GM12878 (cell line): ENCODE results near the gene GPR62. TPM values are rescaled to one million over a fixed set of nuclear protein-coding genes. Genes with fewer than 3 reads are reported as not detected.

Experiments
- ATAC-seq: fragments of 200-7000 bp; cut with Tn5 transposase; 3 replicates; pipeline ENCODE4 v1.9.1; 2020; ENCODE audit warnings: mild to moderate bottlenecking, moderate library complexity
- BruUV-seq: library from RNA; stranded (reverse); fragments of 400-500 nt; replicated peaks from 2 replicates; lab custom pipeline; 2021; lab: Mats Ljungman, UMichigan
- CTCF ChIA-PET: fragments of 300-600 bp; sonication (Branson Sonifier 250); formaldehyde crosslinking; extraction: SDS; loops from one replicate; lab custom pipeline; 2021; ENCODE audit warnings: inconsistent platforms; lab: Yijun Ruan, JAX
- POLR2A ChIA-PET: fragments of 350-600 bp; formaldehyde crosslinking; extraction: SDS; loops from one replicate; lab custom pipeline; 2021; ENCODE audit warnings: inconsistent platforms; lab: Charles Lee
- RAD21 ChIA-PET: fragments of 300-600 bp; sonication (Branson Sonifier 250); formaldehyde crosslinking; loops from one replicate; lab custom pipeline; 2023; ENCODE audit warnings: antibody characterized with exemption; ENCODE audit not compliant: unreplicated experiment; lab: Charles Lee
- SMC1A ChIA-PET: fragments of 300-600 bp; sonication (Branson Sonifier 250); formaldehyde crosslinking; loops from one replicate; lab custom pipeline; 2023; ENCODE audit not compliant: unreplicated experiment, uncharacterized antibody; lab: Charles Lee
- DNase-seq: peaks from one replicate; pipeline ENCODE4 v3.0.0-alpha.2; 2011; ENCODE audit warnings: low read depth, low spot score
- FAIRE-seq: peaks from 3 replicates; lab custom pipeline; 2011; peaks lifted over from hg19 to GRCh38; lab: Jason Lieb, UNC
- H2AFZ ChIP-seq: 2 replicates; pipeline ENCODE4 v1.6.0; 2011; ENCODE audit warnings: low read depth, low read length, control low read depth; ENCODE audit not compliant: control insufficient read depth
- H3K27ac ChIP-seq: 2 replicates; pipeline ENCODE4 v1.5.1; 2011; ENCODE audit warnings: control low read depth; ENCODE audit not compliant: control insufficient read depth, insufficient read depth
- H3K27me3 ChIP-seq, 2 experiments: replicated peaks in 1 of 2; 2 replicates each; pipeline versions ENCODE4 v1.6.0 to v1.6.1; 2011; ENCODE audit warnings: low read length in 1 of 2; ENCODE audit not compliant: control insufficient read depth in 2 of 2, insufficient read depth in 2 of 2
- H3K36me3 ChIP-seq, 2 experiments: 2 replicates each; pipeline ENCODE4 v1.5.1; 2011; ENCODE audit warnings: low read length in 1 of 2; ENCODE audit not compliant: control insufficient read depth in 2 of 2, insufficient read depth in 2 of 2
- H3K4me1 ChIP-seq: 2 replicates; pipeline ENCODE4 v1.6.1; 2011; ENCODE audit warnings: mild to moderate bottlenecking, low read length, moderate library complexity, mixed read lengths; ENCODE audit not compliant: control insufficient read depth, insufficient read depth
- H3K4me2 ChIP-seq: 2 replicates; pipeline ENCODE4 v1.6.0; 2011; ENCODE audit warnings: control low read depth; ENCODE audit not compliant: control insufficient read depth, insufficient read depth
- H3K4me3 ChIP-seq: fragments of 200-600 bp; sonication (generic); 2 replicates; pipeline ENCODE4 v1.5.1; 2016
- H3K79me2 ChIP-seq: 2 replicates; pipeline ENCODE4 v1.6.0; 2011; ENCODE audit warnings: low read length; ENCODE audit not compliant: control insufficient read depth, insufficient read depth
- H3K9ac ChIP-seq: 2 replicates; pipeline ENCODE4 v1.8.0; 2011; ENCODE audit warnings: low read length, control low read depth, mixed read lengths; ENCODE audit not compliant: control insufficient read depth, insufficient read depth
- H3K9me3 ChIP-seq: replicated peaks from 3 replicates; pipeline ENCODE4 v1.5.1; 2011; ENCODE audit warnings: mild to moderate bottlenecking, low read length; ENCODE audit not compliant: control insufficient read depth, insufficient read depth
- H4K20me1 ChIP-seq: 2 replicates; pipeline ENCODE4 v1.6.0; 2011; ENCODE audit not compliant: control insufficient read depth, insufficient read depth
- RBBP5 ChIP-seq: fragments of 200-600 bp; sonication (generic); conservative IDR thresholded peaks from 2 replicates; pipeline ENCODE4 v1.6.1; 2016
- REST ChIP-seq: IDR thresholded peaks from 2 replicates; pipeline ENCODE4 v1.6.1; 2012; ENCODE audit warnings: mild to moderate bottlenecking, low read depth, low read length
- WGBS: methylation state at CpG from one replicate; pipeline ENCODE4 v1.1.6; 2016; ENCODE audit warnings: low lambda C conversion rate; ENCODE audit not compliant: insufficient replicate concordance, insufficient coverage; ENCODE audit errors: missing lambda C conversion rate; 5-methylcytosine and 5-hydroxymethylcytosine counted together
- in situ Hi-C: fragments of 300-500 bp; cut with MboI; formaldehyde crosslinking; loops from 9 replicates; pipeline ENCODE4 v1.14.3; 2018; ENCODE audit warnings: mixed read lengths
- intact Hi-C: fragments of 100-400 bp; cut with micrococcal nuclease; formaldehyde crosslinking; loops from one replicate; pipeline ENCODE4 v1.14.2; 2022; ENCODE audit not compliant: unreplicated experiment
- polyA plus RNA-seq, 11 experiments: library from polyadenylated mRNA; depleted of rRNA in 4 of 11; unstranded in 6 of 11; stranded (reverse) in 5 of 11; fragments of >200 nt; fragmentation: Nextera tagmentation in 4 of 11; fragmentation: Illumina TruSeq in 1 of 11; extraction: Ambion mirVana in 4 of 11; extraction: Trizol in 1 of 11; gene quantifications; 1 replicate in 1 of 11; 2 replicates in 10 of 11; pipeline versions ENCODE4 v1.2.1 to v1.2.3, GENCODE V29; 2011 to 2016; ENCODE audit warnings: inconsistent platforms in 2 of 11, missing spikeins in 2 of 11, low read depth in 1 of 11
- total RNA-seq, 4 experiments: library from RNA; depleted of rRNA in 3 of 4; stranded (reverse); fragments of >200 nt in 3 of 4; fragmentation: Illumina TruSeq in 1 of 4; extraction: Trizol in 1 of 4; gene quantifications; 2 replicates each; pipeline versions ENCODE4 v1.2.1 to v1.2.3, GENCODE V29; 2013 to 2021

GPR62 gene
- total and polyA plus RNA-seq, 10 of the 15 experiments (the other 5 are each of a cell fraction or from before 2014, with no cell fraction given): not detected

GRCh38 chr3:51950899-51951298 lies 4.3 kb upstream of the GPR62 start:
- TF ChIP-seq RBBP5: no peak
- no peak for TF ChIP-seq REST
- no peaks in the 10 kb centered on the region for H4K20me1 ChIP-seq
- H3K4me2 ChIP-seq: no peak overlapping the region
- H3K27ac ChIP-seq: no peak overlapping the region
- ATAC-seq: no peak
- CTCF ChIA-PET: interaction anchor here (1.6 kb wide), 1 partner anchor 8 kb away, joined by 7 read pairs; the partner anchor contains the start of gene PARP3
- H3K9ac ChIP-seq: no peak overlapping the region
- no peak overlapping the region for H2AFZ ChIP-seq
- 95% methylated on average over 2 of the region's 2 CpGs for WGBS
- no peak overlapping the region for H3K4me3 ChIP-seq
- RAD21 ChIA-PET: interaction anchor here (1.1 kb wide), 1 partner anchor 8 kb away, joined by 4 read pairs; no protein-coding TSS in a partner anchor
- intact Hi-C loops (no loop called here), in situ Hi-C loops (no loop called here)
- POLR2A ChIA-PET: no interaction called here
- peaks cover 0 to 8% of the 10 kb centered on the region in 2 experiments; a peak in 3 of 4 replicates for H3K27me3 ChIP-seq
- no peak for DNase-seq
- BruUV-seq: no TSS peak
- H3K9me3 ChIP-seq: no peaks in the 10 kb centered on the region
- H3K79me2 ChIP-seq: no peaks in the 10 kb centered on the region
- H3K4me1 ChIP-seq: no peaks in the 10 kb centered on the region
- no peak for FAIRE-seq
- SMC1A ChIA-PET: interaction anchor here (0.5 to 1.5 kb wide), 2 partner anchors 13 to 56 kb away, joined by 3 read pairs; no protein-coding TSS in a partner anchor
- peaks cover 0 to 1% of the 10 kb centered on the region in 2 experiments; a peak in 1 of 4 replicates for H3K36me3 ChIP-seq
